CD4-positive, alpha-beta T cell (primary cell): ENCODE data around the gene KLHDC4. TPM values are rescaled to one million over a fixed set of nuclear protein-coding genes. Genes with fewer than 3 reads are reported as not detected.
"Not testable (repeated sequence)": the region's sequence is repeated elsewhere in the genome, so short reads cannot be mapped to it uniquely, and the experiment has no call there.

Experiments
- ATAC-seq: fragments of 200-7000 bp; cut with Tn5 transposase; one replicate; pipeline ENCODE4 v1.10.0; 2022; ENCODE audit warnings: mild to moderate bottlenecking; ENCODE audit not compliant: poor library complexity
- CTCF ChIA-PET: fragments of 350-600 bp; sonication (Branson Sonifier 250); formaldehyde crosslinking; loops from one replicate; lab custom pipeline; 2021; ENCODE audit warnings: antibody characterized with exemption, inconsistent platforms; lab: Charles Lee
- POLR2A ChIA-PET: fragments of 350-600 bp; sonication (Branson Sonifier 250); formaldehyde crosslinking; loops from one replicate; lab custom pipeline; 2021; ENCODE audit warnings: antibody characterized with exemption, inconsistent platforms; lab: Charles Lee
- DNase-seq, 14 experiments: peaks; one replicate each; pipeline ENCODE4 v3.0.0-alpha.2; 2013 to 2020; ENCODE audit warnings: mixed read lengths in 2 of 14
- H3K27ac ChIP-seq, 2 donors: one replicate each; pipeline versions ENCODE4 v1.5.1 to v1.7.0; 2013; ENCODE audit warnings: low read length in 2 of 2, low read depth in 1 of 2, mild to moderate bottlenecking in 1 of 2
- H3K27me3 ChIP-seq, 2 experiments: 1 replicate in 1 of 2; 2 replicates in 1 of 2; pipeline versions ENCODE4 v1.6.1 to v1.7.0; 2013; ENCODE audit warnings: low read length in 2 of 2, control low read depth in 1 of 2, mild to moderate bottlenecking in 1 of 2, moderate library complexity in 1 of 2; ENCODE audit not compliant: insufficient read depth in 2 of 2, control insufficient read depth in 1 of 2
- H3K36me3 ChIP-seq: one replicate; pipeline ENCODE4 v1.6.1; 2013; ENCODE audit warnings: low read length, control low read depth; ENCODE audit not compliant: insufficient read depth
- H3K4me1 ChIP-seq: one replicate; pipeline ENCODE4 v1.6.1; 2013; ENCODE audit warnings: low read length, control low read depth; ENCODE audit not compliant: insufficient read depth
- H3K4me3 ChIP-seq: one replicate; pipeline ENCODE4 v1.5.1; 2013; ENCODE audit warnings: mild to moderate bottlenecking, low read length, moderate library complexity
- H3K9me3 ChIP-seq, 2 experiments: 1 replicate in 1 of 2; 2 replicates in 1 of 2; pipeline versions ENCODE4 v1.6.1 to v1.7.0; 2013; ENCODE audit warnings: low read length in 2 of 2, mild to moderate bottlenecking in 2 of 2, control low read depth in 1 of 2, moderate library complexity in 1 of 2; ENCODE audit not compliant: control insufficient read depth in 1 of 2, insufficient read depth in 1 of 2
- H3K27ac Mint-ChIP-seq: one replicate; pipeline ENCODE4 v1.8.0; 2020; ENCODE audit warnings: mixed read lengths
- H3K27me3 Mint-ChIP-seq: one replicate; pipeline ENCODE4 v1.8.0; 2021; ENCODE audit warnings: mixed read lengths
- H3K36me3 Mint-ChIP-seq: one replicate; pipeline ENCODE4 v1.8.0; 2021; ENCODE audit warnings: low read depth, mixed read lengths
- H3K4me1 Mint-ChIP-seq: one replicate; pipeline ENCODE4 v1.8.0; 2021; ENCODE audit warnings: low read depth, mixed read lengths
- H3K4me3 Mint-ChIP-seq: one replicate; pipeline ENCODE4 v1.8.0; 2020; ENCODE audit warnings: mild to moderate bottlenecking, mixed read lengths
- H3K9me3 Mint-ChIP-seq: one replicate; pipeline ENCODE4 v1.8.0; 2020; ENCODE audit warnings: mixed read lengths
- intact Hi-C, 2 experiments: fragments of 100-400 bp; cut with DNase I in 1 of 2; cut with micrococcal nuclease in 1 of 2; formaldehyde crosslinking; loops; one replicate each; pipeline versions ENCODE4 v1.15.1 to v1.9.0; 2023 to 2025; cut with DNase I, micrococcal nuclease
- total RNA-seq, 174 experiments: library from RNA in 2 of 174; stranded (reverse) in 2 of 174; gene quantifications; one replicate each; pipeline ENCODE4 v1.2.3 and lab custom pipeline; 2021 to 2026
- TF ChIP-seq, protein P1 (sequence below): fragments of 200-600 bp; IDR thresholded peaks from one replicate; pipeline ENCODE4 v1.8.0; 2022; ENCODE audit warnings: antibody characterized with exemption, mild to moderate bottlenecking

KLHDC4 gene
- total RNA-seq, 2 experiments from 2014 or later: 41.4 to 43.0 TPM

DNA sequence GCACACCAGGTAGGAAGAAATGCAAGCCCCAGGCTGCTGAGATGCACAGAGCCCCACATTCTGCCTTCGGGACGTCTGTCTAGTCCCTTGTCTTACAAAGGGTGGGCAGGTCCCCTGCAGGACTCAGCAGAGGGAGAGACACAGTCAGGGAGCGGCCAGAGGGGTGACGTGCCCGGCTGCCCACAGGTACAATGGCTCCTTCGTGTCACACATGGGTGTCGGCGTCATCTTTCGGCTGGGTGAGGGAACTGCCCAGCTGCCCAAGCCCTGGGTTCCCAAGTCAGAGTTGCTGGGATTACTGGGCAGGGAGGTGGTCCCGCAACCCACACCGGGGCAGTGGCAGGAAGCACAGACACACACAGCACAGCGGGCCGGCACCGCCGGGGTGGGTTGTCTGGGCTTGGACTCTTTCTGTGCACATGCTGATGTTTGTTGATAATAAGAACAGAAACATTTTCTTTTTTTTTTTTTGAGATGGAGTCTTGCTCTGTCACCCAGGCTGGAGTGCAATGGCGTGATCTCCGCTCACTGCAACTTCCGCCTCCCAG lies 82.9 kb downstream of the KLHDC4 start:
- Histone ChIP-seq H3K4me3 (no peak overlapping the region), H3K36me3 (no peaks in the 10 kb centered on the region), H3K27me3 (no peaks in the 10 kb centered on the region), H3K27ac (no peak overlapping the region), H3K9me3 (peaks cover 0 to 4% of the 10 kb centered on the region in 2 experiments), H3K4me1 (peaks cover 7% of the 10 kb centered on the region)
- Mint-ChIP-seq H3K36me3 (no peaks in the 10 kb centered on the region), H3K27me3 (no peaks in the 10 kb centered on the region), H3K4me1 (no peaks in the 10 kb centered on the region), H3K9me3 (no peaks in the 10 kb centered on the region), H3K27ac (no peak overlapping the region), H3K4me3 (no peak overlapping the region)
- CTCF ChIA-PET: no interaction called here
- DNase-seq (no peak), ATAC-seq (no peak)
- intact Hi-C loops: no loop called here
- TF ChIP-seq, protein P1, sequence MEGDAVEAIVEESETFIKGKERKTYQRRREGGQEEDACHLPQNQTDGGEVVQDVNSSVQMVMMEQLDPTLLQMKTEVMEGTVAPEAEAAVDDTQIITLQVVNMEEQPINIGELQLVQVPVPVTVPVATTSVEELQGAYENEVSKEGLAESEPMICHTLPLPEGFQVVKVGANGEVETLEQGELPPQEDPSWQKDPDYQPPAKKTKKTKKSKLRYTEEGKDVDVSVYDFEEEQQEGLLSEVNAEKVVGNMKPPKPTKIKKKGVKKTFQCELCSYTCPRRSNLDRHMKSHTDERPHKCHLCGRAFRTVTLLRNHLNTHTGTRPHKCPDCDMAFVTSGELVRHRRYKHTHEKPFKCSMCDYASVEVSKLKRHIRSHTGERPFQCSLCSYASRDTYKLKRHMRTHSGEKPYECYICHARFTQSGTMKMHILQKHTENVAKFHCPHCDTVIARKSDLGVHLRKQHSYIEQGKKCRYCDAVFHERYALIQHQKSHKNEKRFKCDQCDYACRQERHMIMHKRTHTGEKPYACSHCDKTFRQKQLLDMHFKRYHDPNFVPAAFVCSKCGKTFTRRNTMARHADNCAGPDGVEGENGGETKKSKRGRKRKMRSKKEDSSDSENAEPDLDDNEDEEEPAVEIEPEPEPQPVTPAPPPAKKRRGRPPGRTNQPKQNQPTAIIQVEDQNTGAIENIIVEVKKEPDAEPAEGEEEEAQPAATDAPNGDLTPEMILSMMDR: no peak
- POLR2A ChIA-PET: no interaction called here

DNA sequence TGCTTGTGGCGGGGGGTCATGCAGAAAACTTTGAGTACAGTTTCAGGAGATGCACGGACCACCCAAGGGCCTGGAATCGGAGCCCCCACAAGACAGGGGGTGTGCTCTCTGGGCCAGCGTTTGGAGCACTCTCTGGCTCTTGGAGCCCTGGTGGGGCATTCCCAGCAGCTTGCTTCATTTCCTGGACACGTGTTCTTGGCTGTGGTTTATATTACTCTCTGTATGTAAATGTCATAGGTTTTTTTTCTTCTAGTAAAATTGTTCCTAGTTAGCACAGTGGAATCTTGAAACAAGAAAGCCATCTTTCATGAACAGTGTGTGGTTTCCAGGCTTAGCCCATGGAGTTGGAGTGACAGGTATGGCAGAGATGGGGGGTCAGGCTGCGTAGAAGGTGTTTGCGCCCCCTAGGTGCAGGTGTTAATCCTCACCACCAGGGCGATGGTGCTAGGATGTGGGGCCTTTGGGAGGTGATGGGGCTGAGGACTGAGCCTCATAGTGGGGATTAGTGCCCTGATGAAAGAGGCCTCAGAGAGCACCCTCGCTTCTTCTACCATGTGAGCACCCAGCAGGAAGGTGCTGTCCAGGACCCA lies 83.7 kb downstream of the KLHDC4 start:
- ATAC-seq (no peak), DNase-seq (no peak)
- Mint-ChIP-seq H3K27me3 (no peaks in the 10 kb centered on the region), H3K4me3 (no peak overlapping the region), H3K9me3 (no peaks in the 10 kb centered on the region), H3K4me1 (no peaks in the 10 kb centered on the region), H3K36me3 (no peaks in the 10 kb centered on the region), H3K27ac (no peak overlapping the region)
- peaks cover 7% of the 10 kb centered on the region for H3K4me1 ChIP-seq
- no peaks in the 10 kb centered on the region for H3K27me3 ChIP-seq
- CTCF ChIA-PET: no interaction called here
- peaks cover 0 to 4% of the 10 kb centered on the region in 2 experiments for H3K9me3 ChIP-seq
- POLR2A ChIA-PET: no interaction called here
- no peak overlapping the region for H3K4me3 ChIP-seq
- intact Hi-C loops: no loop called here
- H3K36me3 ChIP-seq: no peaks in the 10 kb centered on the region
- no peak overlapping the region for H3K27ac ChIP-seq
- TF ChIP-seq, protein P1: no peak

DNA sequence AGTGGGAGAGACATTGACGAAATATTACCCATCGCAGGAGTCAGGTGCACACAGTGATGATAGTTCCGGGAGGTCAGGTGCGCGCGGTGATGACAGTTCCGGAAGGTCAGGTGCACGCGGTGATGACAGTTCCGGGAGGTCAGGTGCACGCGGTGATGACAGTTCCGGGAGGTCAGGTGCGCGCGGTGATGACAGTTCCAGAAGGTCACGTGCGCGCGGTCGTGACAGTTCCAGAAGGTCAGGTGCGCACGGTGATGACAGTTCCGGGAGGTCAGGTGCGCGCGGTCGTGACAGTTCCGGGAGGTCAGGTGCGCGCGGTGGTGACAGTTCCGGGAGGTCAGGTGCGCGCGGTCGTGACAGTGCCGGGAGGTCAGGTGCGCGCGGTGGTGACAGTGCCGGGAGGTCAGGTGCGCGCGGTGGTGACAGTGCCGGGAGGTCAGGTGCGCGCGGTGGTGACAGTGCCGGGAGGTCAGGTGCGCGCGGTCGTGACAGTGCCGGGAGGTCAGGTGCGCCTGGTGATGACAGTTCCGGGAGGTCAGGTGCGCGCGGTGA lies 84.7 kb downstream of the KLHDC4 start:
- CTCF ChIA-PET, H3K4me3 ChIP-seq, H3K9me3 Mint-ChIP-seq, H3K9me3 ChIP-seq, H3K36me3 ChIP-seq, H3K4me1 ChIP-seq, H3K36me3 Mint-ChIP-seq, ATAC-seq, H3K27me3 ChIP-seq, H3K27ac Mint-ChIP-seq, intact Hi-C loops, H3K27me3 Mint-ChIP-seq, H3K27ac ChIP-seq, POLR2A ChIA-PET, H3K4me1 Mint-ChIP-seq, DNase-seq, H3K4me3 Mint-ChIP-seq: not testable (repeated sequence)
